H1 (cell line): ENCODE results near the gene SPATS2.

Experiments
- EP300 ChIP-seq, 2 experiments: IDR thresholded peaks; 1 replicate in 1 of 2; 2 replicates in 1 of 2; pipeline ENCODE4 v1.6.1; 2011 to 2012; ENCODE audit warnings: low read depth in 2 of 2, low read length in 2 of 2, mild to moderate bottlenecking in 2 of 2, borderline replicate concordance in 1 of 2, inconsistent platforms in 1 of 2, moderate library complexity in 1 of 2
- RFX5 ChIP-seq: IDR thresholded peaks from 2 replicates; pipeline ENCODE4 v1.6.1; 2011; ENCODE audit warnings: low read depth, low read length, improper control_type of control experiment, borderline replicate concordance
- YY1 ChIP-seq: IDR thresholded peaks from 2 replicates; pipeline ENCODE4 v1.6.1; 2011; ENCODE audit warnings: low read depth, mild to moderate bottlenecking, low read length
- TF ChIP-seq, protein P1 (sequence below): IDR thresholded peaks from 2 replicates; pipeline ENCODE4 v1.6.1; 2012; ENCODE audit warnings: inconsistent platforms
- TF ChIP-seq, protein P2 (sequence below), 3 experiments: IDR thresholded peaks; 1 replicate in 2 of 3; 2 replicates in 1 of 3; pipeline versions ENCODE4 v1.5.1 to v1.6.1; 2011; ENCODE audit warnings: low read length in 3 of 3, mild to moderate bottlenecking in 3 of 3, inconsistent platforms in 2 of 3, low read depth in 1 of 3, moderate library complexity in 1 of 3; ENCODE audit not compliant: insufficient read depth in 1 of 3; ENCODE audit errors: control extremely low read depth in 1 of 3

GRCh38 chr12:49470986-49471385 is 103.7 kb downstream of the SPATS2 start:
- TF ChIP-seq, protein P1, sequence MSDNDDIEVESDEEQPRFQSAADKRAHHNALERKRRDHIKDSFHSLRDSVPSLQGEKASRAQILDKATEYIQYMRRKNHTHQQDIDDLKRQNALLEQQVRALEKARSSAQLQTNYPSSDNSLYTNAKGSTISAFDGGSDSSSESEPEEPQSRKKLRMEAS, result no peak
- no peak for TF ChIP-seq RFX5
- TF ChIP-seq, protein P2, sequence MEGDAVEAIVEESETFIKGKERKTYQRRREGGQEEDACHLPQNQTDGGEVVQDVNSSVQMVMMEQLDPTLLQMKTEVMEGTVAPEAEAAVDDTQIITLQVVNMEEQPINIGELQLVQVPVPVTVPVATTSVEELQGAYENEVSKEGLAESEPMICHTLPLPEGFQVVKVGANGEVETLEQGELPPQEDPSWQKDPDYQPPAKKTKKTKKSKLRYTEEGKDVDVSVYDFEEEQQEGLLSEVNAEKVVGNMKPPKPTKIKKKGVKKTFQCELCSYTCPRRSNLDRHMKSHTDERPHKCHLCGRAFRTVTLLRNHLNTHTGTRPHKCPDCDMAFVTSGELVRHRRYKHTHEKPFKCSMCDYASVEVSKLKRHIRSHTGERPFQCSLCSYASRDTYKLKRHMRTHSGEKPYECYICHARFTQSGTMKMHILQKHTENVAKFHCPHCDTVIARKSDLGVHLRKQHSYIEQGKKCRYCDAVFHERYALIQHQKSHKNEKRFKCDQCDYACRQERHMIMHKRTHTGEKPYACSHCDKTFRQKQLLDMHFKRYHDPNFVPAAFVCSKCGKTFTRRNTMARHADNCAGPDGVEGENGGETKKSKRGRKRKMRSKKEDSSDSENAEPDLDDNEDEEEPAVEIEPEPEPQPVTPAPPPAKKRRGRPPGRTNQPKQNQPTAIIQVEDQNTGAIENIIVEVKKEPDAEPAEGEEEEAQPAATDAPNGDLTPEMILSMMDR (IDR thresholded peaks at IDR 0.05; ENCODE audit: control extremely low read depth in 1 of 3, insufficient read depth in 1 of 3, low read depth in 1 of 3, low read length in 3 of 3), result no peak
- TF ChIP-seq EP300 (IDR thresholded peaks at IDR 0.05; ENCODE audit: borderline replicate concordance in 1 of 2, low read depth in 2 of 2, low read length in 2 of 2), result no peak
- no peak for TF ChIP-seq YY1
